Stimulated activated CD4-positive, alpha-beta T cell treated with anti-CD3 and anti-CD28 coated beads, TNF-alpha, amount 100 ng/mL, for 4 hours (primary cell): ENCODE results near the gene LRRC7.
"Not testable (repeated sequence)": the region's sequence is repeated elsewhere in the genome, so short reads cannot be mapped to it uniquely, and the experiment has no call there.

Experiments used
- DNase-seq, 3 experiments: peaks; one replicate each; pipeline ENCODE4 v3.0.0-alpha.2; 2020; ENCODE audit warnings: low read depth in 3 of 3

Gene LRRC7

GRCh38 chr1:69878338-69878737, 310.6 kb downstream of the LRRC7 start:
- no peak for DNase-seq

GRCh38 chr1:69888016-69888415, 320.3 kb downstream of the LRRC7 start:
- not testable (repeated sequence) for DNase-seq

GRCh38 chr1:69888657-69889056, 320.9 kb downstream of the LRRC7 start:
- no peak for DNase-seq

GRCh38 chr1:69898403-69898947, 330.8 kb downstream of the LRRC7 start:
- DNase-seq = no peak

GRCh38 chr1:69911301-69911801, 343.6 kb downstream of the LRRC7 start:
- DNase-seq = no peak

- DNase-seq = no peak
These were observed 346.3 kb downstream of the LRRC7 start for GRCh38 chr1:69913977-69914376.

GRCh38 chr1:69914976-69915765, 347.4 kb downstream of the LRRC7 start:
- DNase-seq = no peak

- DNase-seq = no peak
These were observed 351.6 kb downstream of the LRRC7 start for GRCh38 chr1:69919129-69919921.

GRCh38 chr1:69919922-69920273, 352.2 kb downstream of the LRRC7 start:
- no peak for DNase-seq

- DNase-seq = no peak
These were observed 352.7 kb downstream of the LRRC7 start for GRCh38 chr1:69920426-69920825.

- DNase-seq = no peak
These were observed 353.8 kb downstream of the LRRC7 start for GRCh38 chr1:69921486-69921885.

- DNase-seq = not testable (repeated sequence)
These were observed 360.5 kb downstream of the LRRC7 start for GRCh38 chr1:69928234-69928633.

- no peak for DNase-seq
These were observed 361.8 kb downstream of the LRRC7 start for GRCh38 chr1:69929308-69930057.

- DNase-seq = no peak
These were observed 362.7 kb downstream of the LRRC7 start for GRCh38 chr1:69930396-69930795.

- no peak for DNase-seq
These were observed 365.0 kb downstream of the LRRC7 start for GRCh38 chr1:69932760-69933159.

- no peak for DNase-seq
These were observed 372.5 kb downstream of the LRRC7 start for GRCh38 chr1:69940231-69940630.

- DNase-seq = no peak
These were observed 373.1 kb downstream of the LRRC7 start for GRCh38 chr1:69940816-69941215.

GRCh38 chr1:69943030-69943429, 375.3 kb downstream of the LRRC7 start:
- DNase-seq = no peak

- no peak for DNase-seq
These were observed 379.2 kb downstream of the LRRC7 start for GRCh38 chr1:69946935-69947334.

GRCh38 chr1:69947837-69948236, 380.1 kb downstream of the LRRC7 start:
- no peak for DNase-seq

GRCh38 chr1:69952676-69953075, 385.0 kb downstream of the LRRC7 start:
- DNase-seq = no peak

- DNase-seq = not testable (repeated sequence)
These were observed 394.7 kb downstream of the LRRC7 start for GRCh38 chr1:69962452-69962851.
